IMR-90 (cell line): ENCODE data around the gene DCLK1. TPM values are rescaled to one million over a fixed set of nuclear protein-coding genes. Genes with fewer than 3 reads are reported as not detected.

ENCODE experiments used
- ATAC-seq: fragments of 200-7000 bp; cut with Tn5 transposase; 2 replicates; pipeline ENCODE4 v1.9.1; 2020; ENCODE audit warnings: low read depth, mild to moderate bottlenecking, moderate library complexity
- BruUV-seq: library from RNA; stranded (reverse); fragments of 400-500 nt; replicated peaks from 2 replicates; lab custom pipeline; 2021; lab: Mats Ljungman, UMichigan
- CTCF ChIA-PET: fragments of 300-600 bp; formaldehyde crosslinking; extraction: SDS; loops from one replicate; lab custom pipeline; 2021; ENCODE audit warnings: antibody characterized with exemption; lab: Yijun Ruan, JAX
- POLR2A ChIA-PET: fragments of 300-600 bp; sonication (Branson Sonifier 250); formaldehyde crosslinking; loops from one replicate; lab custom pipeline; 2022; ENCODE audit warnings: antibody characterized with exemption; ENCODE audit not compliant: unreplicated experiment; lab: Charles Lee
- DNase-seq: peaks from one replicate; pipeline ENCODE4 v3.0.0; 2013
- H2AFZ ChIP-seq: replicated peaks from 2 replicates; pipeline ENCODE3; 2013; ENCODE audit warnings: low read length, mild to moderate bottlenecking; ENCODE audit not compliant: poor library complexity
- H2AK5ac ChIP-seq: 2 replicates; pipeline ENCODE4 v1.6.1; 2013; ENCODE audit warnings: low read depth, low read length, inconsistent platforms
- H2AK9ac ChIP-seq: replicated peaks from 2 replicates; pipeline ENCODE3; 2013; ENCODE audit warnings: mild to moderate bottlenecking, low read depth, low read length, moderate library complexity; ENCODE audit not compliant: poor library complexity
- H2BK120ac ChIP-seq: 2 replicates; pipeline ENCODE4 v1.6.1; 2013; ENCODE audit warnings: low read depth, low read length, inconsistent platforms
- H2BK15ac ChIP-seq: 3 replicates; pipeline ENCODE4 v1.6.1; 2013; ENCODE audit warnings: low read depth, low read length, inconsistent platforms
- H2BK20ac ChIP-seq: 2 replicates; pipeline ENCODE4 v1.6.1; 2013; ENCODE audit warnings: low read depth, mild to moderate bottlenecking, inconsistent platforms, low read length, moderate library complexity
- H2BK5ac ChIP-seq: 2 replicates; pipeline ENCODE4 v1.6.1; 2013; ENCODE audit warnings: mild to moderate bottlenecking, low read depth, low read length, inconsistent platforms; ENCODE audit not compliant: poor library complexity, severe bottlenecking
- H3K14ac ChIP-seq: replicated peaks from 2 replicates; pipeline ENCODE4 v1.6.1; 2013; ENCODE audit warnings: low read depth, low read length, inconsistent platforms
- H3K18ac ChIP-seq: 2 replicates; pipeline ENCODE4 v1.6.1; 2013; ENCODE audit warnings: low read depth, low read length, control low read depth
- H3K23ac ChIP-seq: 2 replicates; pipeline ENCODE4 v1.6.1; 2013; ENCODE audit warnings: low read depth, low read length, inconsistent platforms
- H3K27ac ChIP-seq: 2 replicates; pipeline ENCODE4 v1.5.1; 2013; ENCODE audit warnings: mild to moderate bottlenecking, control low read depth, low read length; ENCODE audit not compliant: insufficient read depth
- H3K27me3 ChIP-seq: 2 replicates; pipeline ENCODE4 v1.6.1; 2013; ENCODE audit warnings: low read length; ENCODE audit not compliant: control insufficient read depth, insufficient read depth
- H3K36me3 ChIP-seq: 2 replicates; pipeline ENCODE4 v1.6.1; 2013; ENCODE audit warnings: low read length, mixed read lengths; ENCODE audit not compliant: control insufficient read depth, insufficient read depth
- H3K4ac ChIP-seq: 2 replicates; pipeline ENCODE4 v1.6.1; 2013; ENCODE audit warnings: low read depth, low read length, inconsistent platforms
- H3K4me1 ChIP-seq: 2 replicates; pipeline ENCODE4 v1.6.1; 2013; ENCODE audit warnings: low read length, mixed read lengths; ENCODE audit not compliant: control insufficient read depth, insufficient read depth
- H3K4me2 ChIP-seq: 2 replicates; pipeline ENCODE4 v1.6.1; 2013; ENCODE audit warnings: low read depth, mild to moderate bottlenecking, control low read depth, low read length, moderate library complexity
- H3K4me3 ChIP-seq: 2 replicates; pipeline ENCODE4 v1.5.1; 2013; ENCODE audit warnings: low read depth, mild to moderate bottlenecking, control low read depth, low read length, moderate library complexity; ENCODE audit not compliant: insufficient read depth
- H3K56ac ChIP-seq: 2 replicates; pipeline ENCODE4 v1.6.1; 2013; ENCODE audit warnings: low read length, inconsistent platforms; ENCODE audit not compliant: insufficient read depth; ENCODE audit errors: extremely low read depth
- H3K79me1 ChIP-seq, 2 experiments: 2 replicates each; pipeline ENCODE4 v1.6.1; 2013; ENCODE audit warnings: low read length in 2 of 2, inconsistent platforms in 1 of 2, low read depth in 1 of 2
- H3K9ac ChIP-seq: 2 replicates; pipeline ENCODE4 v1.6.1; 2013; ENCODE audit warnings: low read depth, low read length, control low read depth
- H3K9me1 ChIP-seq: 2 replicates; pipeline ENCODE4 v1.6.1; 2013; ENCODE audit warnings: low read length, inconsistent platforms; ENCODE audit not compliant: insufficient read depth
- H3K9me3 ChIP-seq: 2 replicates; pipeline ENCODE4 v1.6.1; 2013; ENCODE audit warnings: low read length; ENCODE audit not compliant: control insufficient read depth, insufficient read depth
- H4K20me1 ChIP-seq: 2 replicates; pipeline ENCODE4 v1.6.1; 2013; ENCODE audit warnings: low read length, inconsistent platforms; ENCODE audit not compliant: insufficient read depth
- H4K5ac ChIP-seq: 2 replicates; pipeline ENCODE4 v1.6.1; 2013; ENCODE audit warnings: mild to moderate bottlenecking, low read depth, low read length, control low read depth
- H4K8ac ChIP-seq, 2 experiments: 2 replicates each; pipeline ENCODE4 v1.6.1; 2013; ENCODE audit warnings: low read depth in 2 of 2, low read length in 2 of 2, control low read depth in 1 of 2, inconsistent platforms in 1 of 2
- H4K91ac ChIP-seq: 2 replicates; pipeline ENCODE4 v1.6.1; 2013; ENCODE audit warnings: low read depth, low read length, inconsistent platforms; ENCODE audit not compliant: insufficient read depth
- BHLHE40 ChIP-seq: fragments of 150-350 bp; IDR thresholded peaks from 2 replicates; pipeline ENCODE4 v1.6.1; 2016; ENCODE audit warnings: mild to moderate bottlenecking, low read depth, low read length
- CEBPB ChIP-seq: IDR thresholded peaks from 2 replicates; pipeline ENCODE4 v1.6.1; 2012; ENCODE audit warnings: low read depth, low read length, improper control_type of control experiment
- CHD1 ChIP-seq: IDR thresholded peaks from 2 replicates; pipeline ENCODE4 v1.6.1; 2012; ENCODE audit warnings: low read depth, low read length, improper control_type of control experiment
- MAZ ChIP-seq: IDR thresholded peaks from 2 replicates; pipeline ENCODE4 v1.6.1; 2012; ENCODE audit warnings: low read depth, mild to moderate bottlenecking, low read length, improper control_type of control experiment, moderate library complexity, borderline replicate concordance
- MXI1 ChIP-seq: IDR thresholded peaks from 2 replicates; pipeline ENCODE4 v1.6.1; 2012; ENCODE audit warnings: low read depth, mild to moderate bottlenecking, low read length, moderate library complexity, borderline replicate concordance
- NFE2L2 ChIP-seq: fragments of 150-350 bp; IDR thresholded peaks from 2 replicates; pipeline ENCODE4 v1.6.1; 2016; ENCODE audit warnings: low read depth, mild to moderate bottlenecking, low read length
- POLR2A ChIP-seq: IDR thresholded peaks from 2 replicates; pipeline ENCODE4 v1.6.1; 2012; ENCODE audit warnings: mild to moderate bottlenecking, low read depth, low read length
- RCOR1 ChIP-seq: IDR thresholded peaks from 2 replicates; pipeline ENCODE4 v1.6.1; 2012; ENCODE audit warnings: mild to moderate bottlenecking, low read length, improper control_type of control experiment; ENCODE audit not compliant: insufficient replicate concordance
- RFX5 ChIP-seq: IDR thresholded peaks from 2 replicates; pipeline ENCODE4 v1.8.0; 2012; ENCODE audit warnings: low read depth, mild to moderate bottlenecking, low read length, moderate library complexity
- dilution Hi-C: fragments of 300-500 bp; cut with HindIII; formaldehyde crosslinking; loops from one replicate; pipeline ENCODE4 v1.14.3; 2018; ENCODE audit warnings: low sequenced_read_pairs; ENCODE audit not compliant: unreplicated experiment
- in situ Hi-C: fragments of 300-500 bp; cut with MboI; formaldehyde crosslinking; loops from 3 replicates; pipeline ENCODE4 v1.14.3; 2019; ENCODE audit warnings: low sequenced_read_pairs, inconsistent platforms, mixed read lengths
- intact Hi-C: fragments of 100-400 bp; cut with micrococcal nuclease; formaldehyde crosslinking; loops from 2 replicates; pipeline ENCODE4 v1.10.0; 2022
- polyA plus RNA-seq, 3 experiments: library from polyadenylated mRNA; depleted of rRNA; stranded (reverse); fragments of >200 nt; gene quantifications; 2 replicates each; pipeline ENCODE4 v1.2.3, GENCODE V29; 2012; ENCODE audit warnings: low replicate concordance in 1 of 3
- total RNA-seq: library from RNA; depleted of rRNA; stranded (reverse); fragments of >200 nt; gene quantifications from 2 replicates; pipeline ENCODE4 v1.2.3, GENCODE V29; 2012
- TF ChIP-seq, protein P1 (sequence below): fragments of 150-350 bp; IDR thresholded peaks from 2 replicates; pipeline ENCODE4 v1.6.1; 2017; ENCODE audit warnings: mild to moderate bottlenecking, antibody characterized with exemption, low read length, low read depth
- TF ChIP-seq, protein P2 (sequence below): conservative IDR thresholded peaks from 2 replicates; pipeline ENCODE4 v1.5.1; 2012; ENCODE audit warnings: mild to moderate bottlenecking, low read depth, low read length, improper control_type of control experiment
- TF ChIP-seq, protein P3 (sequence below): fragments of 150-350 bp; IDR thresholded peaks from 2 replicates; pipeline ENCODE4 v1.6.1; 2016; ENCODE audit warnings: low read depth, mild to moderate bottlenecking, low read length, moderate library complexity, borderline replicate concordance

Gene DCLK1
- total and polyA plus RNA-seq, 2 of the 4 experiments (the other 2 are of a cell fraction), result under 0.01 to 0.02 TPM

DNA sequence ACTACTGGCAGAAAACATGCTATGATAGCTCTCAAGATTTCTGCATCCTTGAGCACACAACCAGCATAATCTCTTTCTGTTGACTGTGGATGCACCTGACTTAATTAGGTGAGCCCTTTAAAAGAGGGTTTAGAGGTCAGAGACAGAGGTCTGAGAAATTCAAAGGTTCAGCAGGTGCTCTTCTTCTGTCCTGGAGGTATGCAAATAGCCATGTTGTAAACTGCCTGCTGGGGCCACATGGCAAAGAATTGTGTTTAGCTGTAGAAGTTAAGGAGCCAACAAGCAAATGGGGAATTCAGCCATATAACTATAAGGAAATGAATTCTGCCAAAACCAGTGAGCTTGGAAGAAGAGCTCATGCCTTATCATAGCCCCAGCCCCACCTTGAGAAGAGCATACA is 11.6 kb upstream of the DCLK1 start:
- no peak overlapping the region for H2BK120ac ChIP-seq
- dilution Hi-C loops (no loop called here), in situ Hi-C loops (no loop called here), intact Hi-C loops (no loop called here)
- no peaks in the 10 kb centered on the region for H3K9me1 ChIP-seq
- H4K8ac ChIP-seq, result no peak overlapping the region
- H3K56ac ChIP-seq, result no peak overlapping the region
- H4K5ac ChIP-seq, result no peak overlapping the region
- no peak overlapping the region for H3K14ac ChIP-seq
- H3K18ac ChIP-seq, result no peak overlapping the region
- no peak overlapping the region for H2AK9ac ChIP-seq
- H3K9ac ChIP-seq, result no peak overlapping the region
- H4K91ac ChIP-seq, result no peak overlapping the region
- TF ChIP-seq RFX5 (no peak), CEBPB (no peak), MAZ (no peak), CHD1 (no peak), NFE2L2 (no peak), BHLHE40 (no peak), POLR2A (no peak), RCOR1 (no peak), MXI1 (no peak)
- TF ChIP-seq, protein P1, sequence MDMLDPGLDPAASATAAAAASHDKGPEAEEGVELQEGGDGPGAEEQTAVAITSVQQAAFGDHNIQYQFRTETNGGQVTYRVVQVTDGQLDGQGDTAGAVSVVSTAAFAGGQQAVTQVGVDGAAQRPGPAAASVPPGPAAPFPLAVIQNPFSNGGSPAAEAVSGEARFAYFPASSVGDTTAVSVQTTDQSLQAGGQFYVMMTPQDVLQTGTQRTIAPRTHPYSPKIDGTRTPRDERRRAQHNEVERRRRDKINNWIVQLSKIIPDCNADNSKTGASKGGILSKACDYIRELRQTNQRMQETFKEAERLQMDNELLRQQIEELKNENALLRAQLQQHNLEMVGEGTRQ, result no peak
- TF ChIP-seq, protein P2, sequence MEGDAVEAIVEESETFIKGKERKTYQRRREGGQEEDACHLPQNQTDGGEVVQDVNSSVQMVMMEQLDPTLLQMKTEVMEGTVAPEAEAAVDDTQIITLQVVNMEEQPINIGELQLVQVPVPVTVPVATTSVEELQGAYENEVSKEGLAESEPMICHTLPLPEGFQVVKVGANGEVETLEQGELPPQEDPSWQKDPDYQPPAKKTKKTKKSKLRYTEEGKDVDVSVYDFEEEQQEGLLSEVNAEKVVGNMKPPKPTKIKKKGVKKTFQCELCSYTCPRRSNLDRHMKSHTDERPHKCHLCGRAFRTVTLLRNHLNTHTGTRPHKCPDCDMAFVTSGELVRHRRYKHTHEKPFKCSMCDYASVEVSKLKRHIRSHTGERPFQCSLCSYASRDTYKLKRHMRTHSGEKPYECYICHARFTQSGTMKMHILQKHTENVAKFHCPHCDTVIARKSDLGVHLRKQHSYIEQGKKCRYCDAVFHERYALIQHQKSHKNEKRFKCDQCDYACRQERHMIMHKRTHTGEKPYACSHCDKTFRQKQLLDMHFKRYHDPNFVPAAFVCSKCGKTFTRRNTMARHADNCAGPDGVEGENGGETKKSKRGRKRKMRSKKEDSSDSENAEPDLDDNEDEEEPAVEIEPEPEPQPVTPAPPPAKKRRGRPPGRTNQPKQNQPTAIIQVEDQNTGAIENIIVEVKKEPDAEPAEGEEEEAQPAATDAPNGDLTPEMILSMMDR, result no peak
- TF ChIP-seq, protein P3, sequence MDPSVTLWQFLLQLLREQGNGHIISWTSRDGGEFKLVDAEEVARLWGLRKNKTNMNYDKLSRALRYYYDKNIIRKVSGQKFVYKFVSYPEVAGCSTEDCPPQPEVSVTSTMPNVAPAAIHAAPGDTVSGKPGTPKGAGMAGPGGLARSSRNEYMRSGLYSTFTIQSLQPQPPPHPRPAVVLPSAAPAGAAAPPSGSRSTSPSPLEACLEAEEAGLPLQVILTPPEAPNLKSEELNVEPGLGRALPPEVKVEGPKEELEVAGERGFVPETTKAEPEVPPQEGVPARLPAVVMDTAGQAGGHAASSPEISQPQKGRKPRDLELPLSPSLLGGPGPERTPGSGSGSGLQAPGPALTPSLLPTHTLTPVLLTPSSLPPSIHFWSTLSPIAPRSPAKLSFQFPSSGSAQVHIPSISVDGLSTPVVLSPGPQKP, result no peak
- no TSS peak for BruUV-seq
- ATAC-seq (no peak), DNase-seq (no peak)
- H3K27me3 ChIP-seq, result no peaks in the 10 kb centered on the region
- 0 out of 2 replicates have a peak, but pooled peaks cover 1% of the 10 kb centered on the region for H3K9me3 ChIP-seq
- H2BK20ac ChIP-seq, result no peak overlapping the region
- H3K27ac ChIP-seq, result no peak overlapping the region
- no peaks in the 10 kb centered on the region for H3K36me3 ChIP-seq
- H3K4me2 ChIP-seq, result no peak overlapping the region
- H4K20me1 ChIP-seq, result no peaks in the 10 kb centered on the region
- no peak overlapping the region for H2BK5ac ChIP-seq
- no peak overlapping the region for H3K23ac ChIP-seq
- no peak overlapping the region for H3K4me3 ChIP-seq
- no peak overlapping the region for H2BK15ac ChIP-seq
- H2AK5ac ChIP-seq, result no peak overlapping the region
- H3K4me1 ChIP-seq, result no peaks in the 10 kb centered on the region
- H2AFZ ChIP-seq, result no peak overlapping the region
- no peak overlapping the region for H3K4ac ChIP-seq
- CTCF ChIA-PET, result no interaction called here
- POLR2A ChIA-PET, result no interaction called here
- H3K79me1 ChIP-seq, result no peaks in the 10 kb centered on the region
